KBM-7 (cell line): Measurements from ENCODE around the gene CLOCK.

ENCODE experiments used
- DNase-seq: peaks from one replicate; pipeline ENCODE4 v3.0.0-alpha.2; 2015
- in situ Hi-C: fragments of 300-500 bp; cut with MboI; formaldehyde crosslinking; loops from 2 replicates; pipeline ENCODE4 v1.14.3; 2020; ENCODE audit warnings: low sequenced_read_pairs, low pct_unique_long_range_greater_than_20kb, mixed read lengths

Gene CLOCK

DNA sequence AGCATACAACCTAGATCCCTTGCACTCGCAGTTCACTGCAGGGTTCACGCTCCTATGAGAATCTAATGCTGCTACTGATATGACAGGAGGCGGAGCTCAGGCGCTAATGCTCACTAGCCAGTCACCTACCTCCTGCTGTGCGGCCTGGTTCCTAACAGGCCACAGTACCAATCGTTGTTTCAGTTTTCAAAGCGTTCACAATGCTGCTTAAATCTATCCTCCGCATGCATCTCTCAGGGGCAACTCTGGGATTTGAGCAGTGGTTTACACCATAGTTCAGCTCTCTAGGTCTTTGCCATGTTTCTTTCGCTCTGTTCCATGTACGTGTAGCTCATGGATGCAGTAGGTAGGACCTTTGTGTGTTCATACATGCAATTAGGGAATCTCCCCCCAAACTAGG is 47.2 kb downstream of the CLOCK start:
- no peak for DNase-seq
- in situ Hi-C loops: no loop called here

DNA sequence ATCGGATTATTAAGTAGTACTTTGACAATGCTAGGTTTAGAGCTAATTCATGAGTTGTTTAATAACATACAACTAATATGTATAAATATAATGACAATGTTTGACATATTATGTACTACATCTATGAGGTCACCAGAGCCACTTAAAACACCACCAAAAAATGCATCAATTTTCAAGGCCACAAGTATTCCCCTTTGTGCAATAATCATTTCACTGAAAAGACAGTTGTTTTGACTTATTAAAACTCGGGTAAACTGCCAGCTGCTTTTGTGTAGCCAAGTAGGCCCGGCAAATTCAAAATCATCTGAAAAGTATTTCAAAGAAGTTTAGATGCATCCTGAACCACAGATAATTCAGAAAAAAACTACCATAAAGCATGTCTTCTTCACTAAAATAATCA is 48.7 kb downstream of the CLOCK start:
- DNase-seq: no peak
- in situ Hi-C loops: no loop called here

DNA sequence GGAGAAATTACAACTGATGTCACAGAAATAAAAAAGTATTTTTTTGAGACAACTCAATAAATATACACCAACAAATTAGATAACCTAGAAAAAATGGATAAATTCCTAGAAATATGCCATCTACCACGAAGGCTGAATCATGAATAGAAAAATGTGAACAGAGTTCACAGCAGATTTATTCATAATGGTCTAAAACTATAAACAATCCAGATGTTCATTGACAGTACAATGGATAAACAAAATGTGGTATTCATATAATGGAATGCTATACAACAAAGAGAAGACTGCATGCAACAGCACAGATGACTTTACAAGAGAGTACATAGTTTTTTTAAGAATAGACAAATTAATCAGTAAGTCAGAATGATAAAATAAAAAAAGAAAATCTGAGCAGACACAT is 55.2 kb downstream of the CLOCK start:
- in situ Hi-C loops: no loop called here
- DNase-seq: no peak

DNA sequence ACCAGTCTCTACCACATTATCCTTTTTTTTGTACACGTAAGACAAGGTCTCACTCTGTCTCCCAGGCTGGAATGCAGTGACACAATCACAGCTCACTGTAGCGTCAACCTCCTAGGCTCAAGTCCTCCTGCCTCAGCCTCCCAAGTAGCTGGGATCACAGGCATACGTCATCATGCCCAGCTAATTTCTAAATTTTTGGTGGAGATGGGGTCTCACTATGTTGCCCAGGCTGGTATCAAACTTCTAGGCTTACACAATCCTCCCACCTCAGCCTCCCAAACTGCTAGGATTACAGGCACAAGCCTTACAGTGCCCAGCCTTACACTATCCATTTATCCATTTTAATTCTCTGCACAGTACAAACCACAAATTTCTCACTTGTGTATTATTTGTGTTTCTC is 58.0 kb downstream of the CLOCK start:
- no peak for DNase-seq
- in situ Hi-C loops: no loop called here

DNA sequence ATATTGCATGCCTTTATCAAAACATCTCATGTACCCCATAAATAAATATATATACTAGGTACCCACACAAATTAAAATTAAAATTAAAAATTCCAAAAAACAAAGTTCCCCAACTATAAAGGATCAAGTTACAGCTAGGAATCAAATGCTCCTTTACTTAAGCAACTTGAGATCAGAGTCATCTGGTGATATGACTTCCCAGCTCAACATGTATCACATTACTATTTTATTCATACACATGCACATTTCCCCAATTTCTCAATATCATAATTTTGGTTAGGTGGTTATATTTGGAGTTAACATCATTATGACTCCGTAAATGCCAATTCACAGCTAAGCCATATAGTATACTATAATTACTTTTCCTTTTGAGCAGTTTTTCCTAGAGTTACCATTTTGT is 60.9 kb downstream of the CLOCK start:
- in situ Hi-C loops: no loop called here
- no peak for DNase-seq

DNA sequence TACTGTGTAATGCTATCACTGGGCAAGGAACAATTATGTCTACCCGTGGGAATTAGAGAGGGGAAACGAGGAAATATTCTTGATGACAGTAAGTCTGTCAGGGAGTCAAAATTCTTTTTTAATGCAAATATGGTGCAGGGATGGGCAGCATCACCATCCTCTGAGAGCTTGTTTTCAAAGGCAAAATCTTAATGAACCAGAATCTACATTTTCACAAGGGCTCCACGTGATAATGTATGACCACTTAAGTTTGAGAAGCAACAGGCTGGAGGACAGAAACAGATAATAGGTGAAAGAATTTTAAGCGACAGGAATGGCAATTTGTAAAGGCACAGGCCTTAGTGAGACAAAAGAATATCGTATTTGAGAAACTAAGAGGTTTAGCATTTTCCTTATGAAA is 63.4 kb downstream of the CLOCK start:
- in situ Hi-C loops: no loop called here
- DNase-seq: no peak

DNA sequence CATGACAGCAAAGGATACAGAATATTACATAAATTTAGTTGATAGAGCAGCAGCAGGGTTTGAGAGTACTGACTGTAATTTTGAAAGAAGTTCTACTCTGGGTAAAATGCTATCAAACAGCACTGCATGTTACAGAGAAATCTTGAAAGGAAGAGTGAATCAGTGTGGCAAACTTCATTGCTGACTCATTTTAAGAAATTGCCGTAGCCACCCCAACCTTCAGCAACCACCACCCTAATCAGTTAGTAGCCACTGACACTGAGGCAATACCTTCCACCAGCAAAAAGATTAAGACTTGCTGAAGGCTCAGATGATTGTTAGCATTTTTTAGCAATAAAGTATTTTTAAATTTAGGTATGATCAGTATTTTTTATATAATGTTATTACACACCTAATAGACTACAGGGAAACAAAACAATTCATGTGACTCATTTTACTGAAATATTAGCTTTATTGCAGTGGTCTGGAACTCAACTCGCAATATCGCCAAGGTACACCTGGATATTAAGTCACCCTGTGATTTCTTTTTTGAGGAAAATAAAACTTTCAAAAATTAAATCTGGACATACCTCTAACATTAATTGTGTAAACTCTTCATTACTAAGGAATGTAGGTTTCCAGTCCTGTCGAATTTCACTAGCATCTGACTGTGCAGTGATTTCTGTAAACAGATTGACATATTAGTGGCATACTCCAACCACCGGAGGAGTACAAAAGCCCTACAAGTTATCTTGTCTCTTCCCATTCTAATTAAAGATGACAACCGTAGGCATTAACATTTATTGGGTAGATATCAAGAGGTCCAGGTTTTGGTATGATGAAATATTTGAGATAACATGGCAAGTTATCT is 71.1 kb downstream of the CLOCK start:
- in situ Hi-C loops: no loop called here
- no peak for DNase-seq

DNA sequence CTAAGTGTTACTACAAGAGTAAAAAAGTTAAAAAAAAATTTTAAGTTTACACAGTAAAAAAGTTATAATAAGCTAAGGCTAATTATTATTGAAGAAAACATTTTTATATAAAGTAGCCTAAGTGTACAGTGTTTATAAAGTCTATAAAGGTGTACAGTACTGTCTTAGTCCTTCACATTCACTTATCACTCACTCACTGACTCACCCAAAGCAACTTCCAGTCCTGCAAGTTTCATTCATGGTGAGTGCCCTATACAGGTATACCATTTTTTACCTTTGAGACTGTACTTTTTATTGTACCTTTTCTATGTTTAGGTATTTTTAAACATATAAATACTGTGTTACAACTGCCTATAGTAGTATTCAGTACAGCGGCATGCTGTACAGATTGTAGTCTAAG is 76.7 kb downstream of the CLOCK start:
- no peak for DNase-seq

DNA sequence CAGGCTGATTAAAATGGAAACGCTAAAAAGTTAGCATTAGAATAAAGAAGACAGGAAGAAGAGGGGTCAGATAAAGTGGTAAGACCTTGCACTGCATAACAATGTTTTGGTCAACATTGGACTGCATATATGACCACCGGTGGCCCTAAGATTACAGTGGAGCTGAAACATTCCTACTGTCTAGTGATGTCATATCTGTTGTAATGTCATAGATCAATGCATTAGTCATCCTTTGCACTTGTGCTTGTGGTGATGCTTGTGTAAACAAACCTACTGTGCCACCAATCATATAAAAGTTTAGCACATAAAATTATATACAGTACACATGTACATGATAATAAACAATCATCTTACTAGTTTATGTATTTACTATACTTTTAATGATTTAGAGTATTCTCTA is 78.0 kb downstream of the CLOCK start:
- DNase-seq: no peak

More for the DNA sequence above, 76.7 kb downstream of the CLOCK start:
- in situ Hi-C loops: no loop called here

DNA sequence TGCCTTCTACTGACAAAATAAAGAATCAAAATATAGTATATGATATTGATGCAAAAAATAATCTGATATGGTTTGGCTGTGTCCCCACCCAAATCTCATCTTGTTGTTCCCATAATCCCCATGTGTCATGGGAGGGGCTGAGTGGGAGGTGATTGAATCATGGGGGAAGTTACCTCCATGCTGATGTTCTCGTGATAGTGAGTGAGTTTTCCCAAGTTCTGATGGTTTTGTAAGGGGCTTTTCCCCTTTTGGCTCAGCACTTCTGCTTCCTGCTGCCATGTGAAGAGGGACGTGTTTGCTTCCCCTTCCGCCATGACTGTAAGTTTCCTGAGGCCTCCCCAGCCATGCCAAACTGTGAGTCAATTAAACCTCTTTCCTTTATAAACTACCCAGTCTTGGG is 80.7 kb downstream of the CLOCK start:
- in situ Hi-C loops: no loop called here

More for the DNA sequence above, 78.0 kb downstream of the CLOCK start:
- in situ Hi-C loops: no loop called here

DNA sequence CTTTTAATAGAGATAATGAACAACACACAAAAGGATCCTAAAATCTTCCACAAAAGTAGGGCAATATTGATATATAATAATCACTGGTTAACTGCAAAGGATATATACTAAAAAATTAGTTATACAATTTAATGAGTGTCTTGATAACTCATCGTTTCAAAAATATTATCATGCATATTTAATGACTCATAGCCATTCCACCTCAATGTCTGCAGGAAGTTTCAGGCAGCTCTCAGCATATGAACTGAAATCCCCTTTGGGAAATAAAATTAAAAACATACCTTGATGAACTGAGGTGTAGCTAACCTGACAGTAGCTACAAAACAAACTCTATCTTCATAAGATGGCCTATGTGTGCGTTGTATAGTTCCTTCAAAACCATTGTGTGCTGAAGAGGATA is 88.1 kb downstream of the CLOCK start:
- DNase-seq: no peak
- in situ Hi-C loops: no loop called here

More for the DNA sequence above, 80.7 kb downstream of the CLOCK start:
- no peak for DNase-seq

DNA sequence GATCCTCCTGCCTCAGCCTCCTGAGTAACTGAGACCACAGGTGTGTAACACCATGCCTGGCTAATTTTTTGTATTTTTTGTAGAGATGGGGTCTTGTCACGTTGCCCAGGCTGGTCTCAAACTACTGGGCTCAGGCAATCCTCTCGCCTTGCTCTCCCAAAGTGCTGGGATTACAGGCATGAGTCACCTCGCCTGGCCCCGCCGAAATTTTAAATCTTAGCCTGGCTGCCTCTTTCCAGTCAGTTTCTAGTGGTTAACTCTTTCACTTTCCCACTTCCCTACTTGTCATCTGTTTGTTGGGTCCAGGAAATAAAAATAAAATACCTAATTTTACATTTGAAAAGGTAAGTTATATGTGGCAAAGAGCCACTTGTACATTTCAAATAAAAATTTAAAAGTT is 88.5 kb downstream of the CLOCK start:
- in situ Hi-C loops: no loop called here
- no peak for DNase-seq

DNA sequence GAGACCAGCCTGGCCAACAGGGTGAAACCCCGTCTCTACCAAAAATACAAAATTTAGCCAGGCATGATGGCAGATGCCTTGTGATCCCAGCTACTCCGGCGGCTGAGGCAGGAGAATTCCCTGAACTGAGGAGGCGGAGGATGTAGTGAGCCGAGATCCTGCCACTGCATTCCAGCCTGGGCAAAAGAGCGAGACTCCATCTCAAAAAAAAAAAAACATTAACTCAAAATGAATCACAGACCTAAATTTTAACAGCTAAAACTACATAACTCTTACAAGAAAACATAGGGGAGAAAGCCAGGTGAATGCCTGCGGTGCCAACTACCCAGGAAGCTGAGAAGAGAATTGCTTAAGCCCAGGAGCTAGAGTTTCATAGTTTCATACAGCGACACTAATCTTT is 96.1 kb downstream of the CLOCK start:
- no peak for DNase-seq
- in situ Hi-C loops: no loop called here

DNA sequence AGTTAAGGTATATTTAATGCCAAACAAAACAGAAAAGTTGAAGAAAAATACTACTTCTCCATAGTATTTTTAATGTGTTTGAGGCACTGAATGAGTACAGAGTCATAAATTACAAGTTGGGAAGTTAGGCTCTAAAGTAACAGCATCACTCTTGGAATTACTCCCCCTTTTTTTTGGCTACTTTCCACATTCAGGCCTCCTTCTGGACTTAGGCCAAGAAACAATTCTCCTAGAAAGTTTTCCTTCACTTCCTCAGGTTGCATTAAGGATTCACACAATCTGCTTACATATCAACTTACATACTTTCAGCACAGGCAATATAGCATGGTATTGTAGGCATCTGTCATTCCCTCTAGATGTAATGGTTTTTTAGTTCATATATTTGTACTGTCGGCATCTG is 98.9 kb downstream of the CLOCK start:
- in situ Hi-C loops: no loop called here
- no peak for DNase-seq

DNA sequence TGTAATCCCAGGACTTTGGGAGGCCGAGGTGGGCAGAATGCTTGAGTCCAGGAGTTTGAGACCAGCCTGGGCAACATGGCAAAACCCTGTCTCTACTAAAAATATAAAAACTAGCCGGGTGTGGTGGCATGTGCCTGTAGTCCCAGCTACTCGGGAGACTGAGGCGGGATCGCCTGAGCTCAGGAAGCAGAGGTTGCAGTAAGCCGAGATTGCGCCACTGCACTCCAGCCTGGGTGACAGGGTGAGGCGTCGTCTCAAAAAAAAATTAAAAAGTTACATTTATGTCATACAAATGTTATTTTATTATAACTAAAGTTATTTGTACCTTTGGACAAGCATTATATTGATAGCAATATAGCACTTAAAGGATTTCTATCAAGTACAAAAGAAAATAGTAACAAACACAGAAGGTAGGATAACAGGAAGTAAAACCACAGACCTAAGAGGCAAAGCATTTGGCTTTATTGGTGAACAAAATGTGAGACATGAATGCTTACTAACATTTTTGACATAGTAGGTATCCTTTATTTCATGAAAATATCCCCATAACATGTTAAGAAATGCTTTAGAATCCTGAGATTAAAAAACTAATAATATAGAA is 99.5 kb downstream of the CLOCK start:
- DNase-seq: no peak
- in situ Hi-C loops: no loop called here

DNA sequence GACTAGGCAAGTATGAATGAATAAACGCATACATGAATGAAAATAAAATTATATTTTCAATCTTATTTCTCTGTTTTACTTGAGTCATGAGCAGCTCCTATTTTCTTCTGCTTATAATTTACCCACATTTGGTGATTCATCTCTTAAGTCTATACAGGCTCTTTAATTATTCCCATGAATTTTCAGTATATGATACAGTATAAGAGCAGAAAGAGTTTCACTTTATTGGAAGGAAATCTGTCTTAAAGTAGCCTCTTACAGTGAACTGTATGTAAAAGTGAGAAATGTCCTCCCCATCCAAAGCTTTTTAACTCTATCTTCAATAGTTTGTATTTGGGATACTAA is 100.2 kb downstream of the CLOCK start:
- in situ Hi-C loops: no loop called here
- no peak for DNase-seq

DNA sequence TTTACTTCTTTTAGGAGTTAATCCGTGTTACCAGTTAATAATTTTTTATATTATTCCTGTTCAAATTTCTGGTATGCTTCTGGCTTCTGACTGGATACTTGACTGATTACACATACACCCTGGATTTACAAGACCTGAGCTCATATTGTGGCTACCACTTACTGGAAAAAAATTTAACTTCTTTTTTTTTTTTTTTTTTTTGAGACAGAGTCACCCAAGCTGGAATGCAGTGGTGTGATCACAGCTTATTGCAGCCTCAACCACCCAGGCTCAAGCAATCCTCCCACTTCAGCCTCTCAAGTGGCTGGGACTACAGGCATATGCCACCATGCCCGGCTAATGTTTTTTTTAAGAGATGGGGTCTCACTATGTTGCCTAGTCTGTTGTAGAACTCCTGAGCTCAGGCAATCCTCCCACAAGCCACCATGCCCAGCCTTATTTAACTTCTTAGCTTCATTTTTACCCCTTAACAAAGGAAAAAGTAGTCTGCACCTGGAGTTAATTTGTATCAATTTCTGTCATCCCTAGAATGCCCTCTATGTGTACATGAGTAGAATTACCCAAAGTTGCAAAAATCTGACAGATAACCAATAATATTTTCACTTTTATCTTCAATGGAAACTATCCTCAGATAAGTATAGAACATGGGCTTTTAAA is 100.7 kb downstream of the CLOCK start:
- in situ Hi-C loops: no loop called here
- no peak for DNase-seq

DNA sequence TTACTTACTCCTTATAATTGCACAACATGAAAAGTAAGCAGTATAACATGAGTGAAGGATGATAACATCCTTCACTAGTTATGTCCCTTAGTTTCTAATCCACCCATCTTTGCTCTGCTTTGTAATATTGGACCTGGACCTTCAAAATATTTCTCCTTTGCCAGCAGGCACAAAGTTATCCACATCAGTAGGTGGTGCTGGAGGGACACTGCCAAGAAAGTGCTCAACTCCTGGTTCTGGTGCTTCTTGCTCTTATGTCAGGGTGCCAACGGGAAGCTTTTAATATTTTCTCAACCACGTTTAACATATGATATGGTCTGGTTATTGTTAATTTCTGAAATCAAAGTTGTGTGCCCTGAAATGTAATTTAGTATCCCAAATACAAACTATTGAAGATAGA is 101.9 kb downstream of the CLOCK start:
- peak; percentile 12 for DNase-seq
- in situ Hi-C loops: no loop called here

DNA sequence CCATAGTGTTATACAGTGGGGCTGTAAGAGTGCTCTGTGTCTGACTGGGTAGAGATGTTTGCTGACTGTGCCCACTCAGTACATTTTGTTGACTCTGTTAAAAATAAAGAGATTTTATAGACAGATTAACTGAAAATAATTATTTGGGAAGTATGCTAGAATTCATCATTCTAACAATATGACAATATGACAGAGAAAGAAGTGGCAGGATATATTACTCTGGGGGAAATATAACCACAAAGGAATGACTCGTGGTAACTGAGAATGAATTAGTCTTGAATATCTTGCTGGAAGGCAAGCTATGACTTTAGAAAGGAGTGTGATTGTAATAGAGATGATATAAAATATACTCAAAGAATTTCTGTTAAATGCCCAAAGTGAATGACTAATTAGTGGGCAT is 104.2 kb downstream of the CLOCK start:
- DNase-seq: no peak
- in situ Hi-C loops: no loop called here

DNA sequence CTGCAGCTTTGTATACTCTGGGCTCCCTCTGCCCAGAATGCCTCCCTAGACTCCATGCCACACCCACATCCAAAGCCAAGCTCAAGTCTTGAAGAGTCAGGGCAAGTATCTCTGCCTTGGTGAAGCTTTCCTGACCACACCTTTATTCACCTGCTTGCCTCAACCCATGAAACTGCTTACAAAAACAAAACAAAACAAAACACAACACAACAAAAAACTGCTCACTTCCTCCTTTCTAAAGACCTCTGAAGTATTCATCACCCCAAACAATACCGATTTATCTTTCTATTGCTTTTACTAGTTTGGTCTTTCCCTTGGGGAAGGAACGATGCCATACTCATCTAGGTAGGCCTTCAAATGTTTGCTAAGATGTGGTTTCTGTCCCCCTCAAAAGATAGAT is 105.9 kb downstream of the CLOCK start:
- in situ Hi-C loops: no loop called here

DNA sequence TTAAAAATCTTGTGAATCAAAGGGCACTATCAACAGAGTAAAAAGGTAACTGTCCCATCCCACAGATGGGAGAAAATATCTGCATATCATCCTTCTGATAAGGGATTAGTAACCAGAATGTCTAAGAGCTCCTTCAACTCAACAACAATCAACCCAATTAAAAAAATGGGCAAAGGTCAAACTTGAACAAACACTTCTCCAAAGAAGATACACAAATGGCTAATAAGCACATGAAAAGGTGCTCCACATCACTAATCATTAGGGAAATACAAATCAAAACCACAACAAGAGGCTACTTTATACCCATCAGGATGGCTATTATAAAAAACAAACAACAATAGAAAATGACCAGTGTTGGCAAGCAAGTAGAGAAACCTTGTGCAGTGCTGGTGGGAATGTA is 107.7 kb downstream of the CLOCK start:
- in situ Hi-C loops: no loop called here
- no peak for DNase-seq

More for the DNA sequence above, 105.9 kb downstream of the CLOCK start:
- no peak for DNase-seq
